CD4-positive, alpha-beta T cell treated with Interleukin-6 at 100 ng/mL for 8 hours (primary cell): ENCODE measurements around the gene UBL4A.

Experiments used
- DNase-seq: peaks from one replicate; pipeline ENCODE4 v3.0.0-alpha.2; 2020; ENCODE audit warnings: mixed read lengths, low spot score

Gene UBL4A

GRCh38 chrX:154437971-154438893, 48.2 kb downstream of the UBL4A start:
- DNase-seq: no peak

DNA sequence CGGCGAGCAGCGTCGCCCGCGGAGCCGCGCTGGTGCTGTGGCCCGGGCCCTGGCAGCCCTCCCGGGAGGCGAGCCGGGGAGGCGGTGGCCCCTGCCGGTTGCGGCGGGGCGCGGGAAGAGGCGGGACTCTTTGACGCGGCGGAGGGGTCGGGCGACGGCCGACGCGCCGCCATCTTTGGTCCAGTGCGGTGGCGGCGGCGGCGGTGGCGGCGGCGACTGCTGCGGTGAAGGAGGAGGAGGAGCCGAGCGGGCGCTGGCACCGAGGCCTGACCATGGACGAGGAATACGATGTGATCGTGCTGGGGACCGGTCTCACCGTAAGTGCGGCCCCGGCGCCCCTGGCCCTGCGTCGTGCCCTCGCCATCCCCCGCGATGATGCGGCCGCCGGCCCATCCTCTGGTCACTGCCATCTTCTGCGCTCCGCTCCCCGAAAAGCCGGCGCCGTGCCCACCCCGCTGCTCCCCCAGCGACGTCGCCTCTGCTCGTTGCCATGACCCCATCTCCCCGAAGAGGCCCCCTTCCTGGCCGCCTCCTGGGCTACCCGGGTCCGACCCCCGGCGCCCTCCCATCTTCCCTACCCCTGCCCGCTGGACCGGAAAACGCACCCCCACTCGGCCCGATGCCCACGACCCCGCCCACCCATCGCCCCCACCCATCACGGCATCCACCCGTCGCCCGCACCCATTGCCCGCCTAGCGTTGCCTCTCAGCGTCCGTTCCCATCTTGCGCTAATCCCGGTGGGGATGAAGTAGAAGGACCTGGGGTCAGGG, 49.2 kb downstream of the UBL4A start, which contains the start of gene GDI1:
TSS of gene GDI1 (plus strand) at position 172 of the 770 bp plus-strand sequence. CDS start at position 273, 101 bp downstream.
- peak; percentile 32 for DNase-seq

GRCh38 chrX:154436374-154436982, 49.9 kb downstream of the UBL4A start:
- DNase-seq: peak; percentile 28

GRCh38 chrX:154435171-154435733, 51.2 kb downstream of the UBL4A start:
- DNase-seq: no peak

GRCh38 chrX:154434394-154435168, 51.8 kb downstream of the UBL4A start:
- DNase-seq: no peak
